ENCODE results near the gene EME1. TPM values are rescaled to one million over a fixed set of nuclear protein-coding genes. Genes with fewer than 3 reads are reported as not detected.

The EME1 gene
- total and polyA plus RNA-seq, 2 of the 13 experiments (the other 11 are each of a cell fraction or from before 2014, with no cell fraction given): 20.7 to 24.6 TPM

DNA sequence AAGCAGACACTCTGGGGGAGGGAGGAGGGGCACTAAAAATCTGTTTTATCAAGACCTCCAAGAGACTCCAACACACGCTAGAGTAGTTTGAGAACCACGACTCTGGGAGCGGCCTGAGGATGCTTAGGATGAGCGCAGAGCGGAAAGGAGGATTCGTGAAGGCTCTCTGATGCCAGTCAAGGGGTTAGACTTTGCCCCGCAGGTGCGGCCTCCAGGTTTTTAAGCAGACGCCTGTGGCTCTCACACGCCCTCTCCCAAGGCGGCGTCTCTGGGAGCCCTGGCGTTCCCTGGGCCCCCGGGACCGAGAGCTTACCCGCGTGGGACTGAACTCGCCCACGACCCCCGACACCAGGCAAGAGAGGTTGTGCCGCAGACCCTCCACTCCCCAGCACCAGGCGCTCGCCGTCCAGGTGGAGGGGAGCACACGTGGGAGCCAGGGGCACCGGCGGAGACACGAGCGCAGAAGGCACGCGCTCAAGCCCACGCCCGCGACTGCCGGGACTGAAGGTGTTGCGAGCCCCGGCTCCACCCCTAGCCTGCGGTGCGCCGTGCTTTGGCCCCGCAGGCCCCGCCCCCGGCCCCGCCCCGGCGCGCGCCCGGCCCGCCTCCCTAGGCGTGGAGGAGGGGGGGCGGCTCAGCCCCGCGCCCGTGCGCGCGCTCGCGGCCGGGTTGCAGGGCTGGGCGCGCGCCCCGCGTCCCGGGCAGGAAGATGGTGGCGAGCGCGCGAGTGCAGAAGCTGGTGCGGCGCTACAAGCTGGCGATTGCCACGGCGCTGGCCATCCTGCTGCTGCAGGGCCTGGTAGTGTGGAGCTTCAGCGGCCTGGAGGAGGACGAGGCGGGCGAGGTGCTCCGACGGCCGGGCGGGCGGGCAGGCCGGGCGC is 27.4 kb upstream of the EME1 start, which contains the start of gene XYLT2 (continued):
- TF ChIP-seq, protein P1, sequence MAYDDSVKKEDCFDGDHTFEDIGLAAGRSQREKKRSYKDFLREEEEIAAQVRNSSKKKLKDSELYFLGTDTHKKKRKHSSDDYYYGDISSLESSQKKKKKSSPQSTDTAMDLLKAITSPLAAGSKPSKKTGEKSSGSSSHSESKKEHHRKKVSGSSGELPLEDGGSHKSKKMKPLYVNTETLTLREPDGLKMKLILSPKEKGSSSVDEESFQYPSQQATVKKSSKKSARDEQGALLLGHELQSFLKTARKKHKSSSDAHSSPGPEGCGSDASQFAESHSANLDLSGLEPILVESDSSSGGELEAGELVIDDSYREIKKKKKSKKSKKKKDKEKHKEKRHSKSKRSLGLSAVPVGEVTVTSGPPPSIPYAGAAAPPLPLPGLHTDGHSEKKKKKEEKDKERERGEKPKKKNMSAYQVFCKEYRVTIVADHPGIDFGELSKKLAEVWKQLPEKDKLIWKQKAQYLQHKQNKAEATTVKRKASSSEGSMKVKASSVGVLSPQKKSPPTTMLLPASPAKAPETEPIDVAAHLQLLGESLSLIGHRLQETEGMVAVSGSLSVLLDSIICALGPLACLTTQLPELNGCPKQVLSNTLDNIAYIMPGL (CRISPR knock-in tag; IDR thresholded peaks at IDR 0.05; ENCODE audit: borderline replicate concordance in 1 of 2, low read depth in 1 of 2): peak in 1 of 2 experiments; percentile 41; a peak in 2 of 4 replicates
- TF ChIP-seq ZNF780A (CRISPR knock-in tag; IDR thresholded peaks at IDR 0.05) (no peak), REXO4 (CRISPR knock-in tag; IDR thresholded peaks at IDR 0.05; ENCODE audit: borderline replicate concordance) (no peak), HHEX (CRISPR knock-in tag; IDR thresholded peaks at IDR 0.05) (no peak), FOXJ3 (CRISPR knock-in tag; IDR thresholded peaks at IDR 0.05; ENCODE audit: borderline replicate concordance) (no peak), SNAI1 (CRISPR knock-in tag; IDR thresholded peaks at IDR 0.05; ENCODE audit: borderline replicate concordance) (no peak), SALL2 (CRISPR knock-in tag; IDR thresholded peaks at IDR 0.05) (0 out of 2 replicates have a peak, but pooled peaks have one; percentile 64), ZKSCAN5 (CRISPR knock-in tag; IDR thresholded peaks at IDR 0.05) (no peak), NFYC (CRISPR knock-in tag; IDR thresholded peaks at IDR 0.05) (no peak), HMGA1 (CRISPR knock-in tag; conservative IDR thresholded peaks at IDR 0.05) (no peak), ZNF589 (CRISPR knock-in tag; conservative IDR thresholded peaks at IDR 0.05) (no peak), MYC (CRISPR knock-in tag; IDR thresholded peaks at IDR 0.05; ENCODE audit: borderline replicate concordance) (peak; percentile 85), BRCA1 (CRISPR knock-in tag; IDR thresholded peaks at IDR 0.05) (no peak; the same call in 1 of the 2 replicates), ELF4 (CRISPR knock-in tag; IDR thresholded peaks at IDR 0.05; ENCODE audit: borderline replicate concordance) (no peak), XBP1 (CRISPR knock-in tag; IDR thresholded peaks at IDR 0.05) (0 out of 2 replicates have a peak, but pooled peaks have one; percentile 16), NFIC (IDR thresholded peaks at IDR 0.05; ENCODE audit: low read length) (no peak), FOSL2 (CRISPR knock-in tag; IDR thresholded peaks at IDR 0.05) (no peak), KLF13 (CRISPR knock-in tag; IDR thresholded peaks at IDR 0.05) (no peak), MLLT10 (CRISPR knock-in tag; IDR thresholded peaks at IDR 0.05) (no peak), POLR2AphosphoS2 (IDR thresholded peaks at IDR 0.05; ENCODE audit: low read depth, low read length) (no peak)
- TF ChIP-seq, protein P2, sequence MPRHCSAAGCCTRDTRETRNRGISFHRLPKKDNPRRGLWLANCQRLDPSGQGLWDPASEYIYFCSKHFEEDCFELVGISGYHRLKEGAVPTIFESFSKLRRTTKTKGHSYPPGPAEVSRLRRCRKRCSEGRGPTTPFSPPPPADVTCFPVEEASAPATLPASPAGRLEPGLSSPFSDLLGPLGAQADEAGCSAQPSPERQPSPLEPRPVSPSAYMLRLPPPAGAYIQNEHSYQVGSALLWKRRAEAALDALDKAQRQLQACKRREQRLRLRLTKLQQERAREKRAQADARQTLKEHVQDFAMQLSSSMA (CRISPR knock-in tag; IDR thresholded peaks at IDR 0.05): 0 out of 2 replicates have a peak, but pooled peaks have one; percentile 70
- TF ChIP-seq, protein P3, sequence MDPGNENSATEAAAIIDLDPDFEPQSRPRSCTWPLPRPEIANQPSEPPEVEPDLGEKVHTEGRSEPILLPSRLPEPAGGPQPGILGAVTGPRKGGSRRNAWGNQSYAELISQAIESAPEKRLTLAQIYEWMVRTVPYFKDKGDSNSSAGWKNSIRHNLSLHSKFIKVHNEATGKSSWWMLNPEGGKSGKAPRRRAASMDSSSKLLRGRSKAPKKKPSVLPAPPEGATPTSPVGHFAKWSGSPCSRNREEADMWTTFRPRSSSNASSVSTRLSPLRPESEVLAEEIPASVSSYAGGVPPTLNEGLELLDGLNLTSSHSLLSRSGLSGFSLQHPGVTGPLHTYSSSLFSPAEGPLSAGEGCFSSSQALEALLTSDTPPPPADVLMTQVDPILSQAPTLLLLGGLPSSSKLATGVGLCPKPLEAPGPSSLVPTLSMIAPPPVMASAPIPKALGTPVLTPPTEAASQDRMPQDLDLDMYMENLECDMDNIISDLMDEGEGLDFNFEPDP (CRISPR knock-in tag; conservative IDR thresholded peaks at IDR 0.05): no peak
- TF ChIP-seq, protein P4, sequence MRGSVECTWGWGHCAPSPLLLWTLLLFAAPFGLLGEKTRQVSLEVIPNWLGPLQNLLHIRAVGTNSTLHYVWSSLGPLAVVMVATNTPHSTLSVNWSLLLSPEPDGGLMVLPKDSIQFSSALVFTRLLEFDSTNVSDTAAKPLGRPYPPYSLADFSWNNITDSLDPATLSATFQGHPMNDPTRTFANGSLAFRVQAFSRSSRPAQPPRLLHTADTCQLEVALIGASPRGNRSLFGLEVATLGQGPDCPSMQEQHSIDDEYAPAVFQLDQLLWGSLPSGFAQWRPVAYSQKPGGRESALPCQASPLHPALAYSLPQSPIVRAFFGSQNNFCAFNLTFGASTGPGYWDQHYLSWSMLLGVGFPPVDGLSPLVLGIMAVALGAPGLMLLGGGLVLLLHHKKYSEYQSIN (CRISPR knock-in tag; IDR thresholded peaks at IDR 0.05; ENCODE audit: borderline replicate concordance): no peak
- TF ChIP-seq, protein P5, sequence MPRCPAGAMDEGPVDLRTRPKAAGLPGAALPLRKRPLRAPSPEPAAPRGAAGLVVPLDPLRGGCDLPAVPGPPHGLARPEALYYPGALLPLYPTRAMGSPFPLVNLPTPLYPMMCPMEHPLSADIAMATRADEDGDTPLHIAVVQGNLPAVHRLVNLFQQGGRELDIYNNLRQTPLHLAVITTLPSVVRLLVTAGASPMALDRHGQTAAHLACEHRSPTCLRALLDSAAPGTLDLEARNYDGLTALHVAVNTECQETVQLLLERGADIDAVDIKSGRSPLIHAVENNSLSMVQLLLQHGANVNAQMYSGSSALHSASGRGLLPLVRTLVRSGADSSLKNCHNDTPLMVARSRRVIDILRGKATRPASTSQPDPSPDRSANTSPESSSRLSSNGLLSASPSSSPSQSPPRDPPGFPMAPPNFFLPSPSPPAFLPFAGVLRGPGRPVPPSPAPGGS (CRISPR knock-in tag; IDR thresholded peaks at IDR 0.05): peak; percentile 81; the same call in 1 of the 2 replicates
